Hepatocyte (in vitro differentiated cells): Measurements from ENCODE around the gene HES7.

Source experiments
- CTCF ChIP-seq: fragments of 200-600 bp; sonication (generic); IDR thresholded peaks from 2 replicates; pipeline ENCODE4 v1.5.1; 2016; ENCODE audit warnings: antibody characterized with exemption, mild to moderate bottlenecking; ENCODE audit not compliant: poor library complexity
- EZH2 ChIP-seq: fragments of 200-600 bp; sonication (generic); IDR thresholded peaks from 2 replicates; pipeline ENCODE4 v1.6.1; 2016; ENCODE audit warnings: antibody characterized with exemption, mild to moderate bottlenecking, borderline replicate concordance

GRCh38 chr17:8117980-8118768 lies 5.7 kb downstream of the HES7 start, which contains the start of gene ALOXE3:
- TF ChIP-seq CTCF (no peak), EZH2 (no peak)
